H7 (cell line): ENCODE measurements around the gene TPK1. TPM values are rescaled to one million over a fixed set of nuclear protein-coding genes. Genes with fewer than 3 reads are reported as not detected.
"Not testable (repeated sequence)": the region's sequence is repeated elsewhere in the genome, so short reads cannot be mapped to it uniquely, and the experiment has no call there.

Experiments used
- DNase-seq: peaks from one replicate; pipeline ENCODE4 v3.0.0; 2012
- H3K27me3 ChIP-seq: 2 replicates; pipeline ENCODE4 v1.6.0; 2011; ENCODE audit warnings: mild to moderate bottlenecking, low read length; ENCODE audit not compliant: control insufficient read depth, insufficient read depth
- H3K36me3 ChIP-seq: replicated peaks from 2 replicates; pipeline ENCODE4 v1.5.1; 2011; ENCODE audit warnings: low read length; ENCODE audit not compliant: control insufficient read depth, insufficient read depth
- H3K4me3 ChIP-seq: 2 replicates; pipeline ENCODE4 v1.5.1; 2011; ENCODE audit warnings: low read depth, mild to moderate bottlenecking, control low read depth, low read length, moderate library complexity; ENCODE audit not compliant: insufficient read depth
- total RNA-seq: library from RNA; depleted of rRNA; stranded (reverse); fragments of >200 nt; shearing (Covaris generic); gene quantifications from 2 replicates; pipeline ENCODE4 v1.2.3, GENCODE V29; 2014

Gene TPK1
- total RNA-seq, 1 experiment from 2014 or later, result 6.2 TPM

DNA sequence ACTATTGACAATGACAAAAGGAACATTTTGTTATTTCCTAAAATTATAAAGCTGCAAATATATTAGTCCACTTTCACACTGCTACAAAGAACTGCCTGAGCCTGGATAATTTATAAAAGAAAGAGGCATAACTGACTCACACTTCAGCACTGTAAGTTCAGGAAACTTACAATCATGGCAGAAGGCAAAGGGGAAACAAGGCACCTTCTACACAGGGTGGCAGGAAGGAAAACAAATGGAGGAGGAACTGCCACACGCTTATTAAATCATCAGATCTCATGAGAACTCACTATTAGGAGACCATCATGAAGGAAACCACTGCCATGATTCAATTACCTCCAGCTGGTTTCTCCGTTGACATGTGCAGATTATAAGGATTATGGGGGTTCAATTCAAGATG, 203.1 kb downstream of the TPK1 start:
- DNase-seq, result no peak
- Histone ChIP-seq H3K36me3 (no peaks in the 10 kb centered on the region), H3K4me3 (no peak overlapping the region), H3K27me3 (no peaks in the 10 kb centered on the region)

DNA sequence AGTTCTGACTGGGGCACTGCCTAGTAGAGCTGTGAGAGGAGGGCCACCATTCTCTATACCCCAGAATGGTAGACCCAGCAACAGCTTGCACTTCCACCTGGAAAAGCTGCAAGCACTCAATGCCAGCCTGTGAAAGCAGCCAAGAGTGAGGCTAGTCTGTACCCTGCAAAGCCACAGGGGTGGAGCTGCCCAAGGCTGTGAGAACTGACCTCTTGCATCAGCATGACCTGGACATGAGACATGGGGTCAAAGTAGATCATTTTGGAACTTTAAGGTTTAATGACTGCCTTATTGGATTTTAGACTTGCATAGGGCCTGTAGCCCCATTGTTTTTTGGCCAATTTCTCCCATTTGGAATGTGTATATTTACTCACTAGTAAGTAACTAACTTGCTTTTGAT, 206.3 kb downstream of the TPK1 start:
- no peaks in the 10 kb centered on the region for H3K27me3 ChIP-seq
- H3K4me3 ChIP-seq, result no peak overlapping the region
- H3K36me3 ChIP-seq, result no peaks in the 10 kb centered on the region
- no peak for DNase-seq

DNA sequence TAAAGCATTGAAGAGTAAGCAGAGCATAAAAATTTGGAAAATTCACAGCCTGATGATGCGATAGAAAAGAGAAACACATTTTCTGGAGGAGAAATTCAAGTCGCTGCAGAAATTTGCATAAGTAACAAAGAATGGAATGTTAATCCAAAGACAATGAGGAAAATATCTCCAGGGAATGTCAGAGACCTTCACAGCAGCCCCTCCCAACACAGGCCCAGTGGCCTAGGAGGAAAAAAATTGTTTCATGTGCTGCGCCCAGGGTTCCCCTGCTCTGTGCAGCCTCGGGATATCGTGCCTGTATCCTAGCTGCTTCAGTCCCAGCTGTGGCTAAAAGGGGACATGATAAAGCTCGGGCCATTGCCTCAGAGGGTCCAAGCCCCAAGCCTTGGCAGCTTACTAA, 206.8 kb downstream of the TPK1 start:
- no peaks in the 10 kb centered on the region for H3K36me3 ChIP-seq
- no peak for DNase-seq
- H3K4me3 ChIP-seq, result no peak overlapping the region
- H3K27me3 ChIP-seq, result no peaks in the 10 kb centered on the region

DNA sequence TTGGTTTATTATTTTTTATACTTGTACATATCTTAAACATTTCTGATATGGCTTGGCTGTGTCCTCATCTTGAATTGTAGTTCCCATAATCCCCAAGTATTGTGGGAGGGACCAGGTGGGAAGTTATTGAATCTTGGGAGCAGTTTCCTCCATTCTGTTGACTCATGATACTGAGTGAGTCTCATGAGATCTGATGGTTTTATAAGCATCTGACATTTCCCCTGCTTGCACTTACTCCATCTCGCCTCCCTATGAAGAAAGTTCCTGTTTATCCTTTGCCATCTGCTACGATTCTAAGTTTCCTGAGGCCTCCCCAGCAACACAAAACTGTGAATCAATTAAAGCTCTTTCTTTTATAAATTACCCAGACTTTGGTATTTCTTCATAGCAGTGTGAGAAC, 207.7 kb downstream of the TPK1 start:
- Histone ChIP-seq H3K27me3 (no peaks in the 10 kb centered on the region), H3K36me3 (no peaks in the 10 kb centered on the region), H3K4me3 (no peak overlapping the region)
- no peak for DNase-seq

DNA sequence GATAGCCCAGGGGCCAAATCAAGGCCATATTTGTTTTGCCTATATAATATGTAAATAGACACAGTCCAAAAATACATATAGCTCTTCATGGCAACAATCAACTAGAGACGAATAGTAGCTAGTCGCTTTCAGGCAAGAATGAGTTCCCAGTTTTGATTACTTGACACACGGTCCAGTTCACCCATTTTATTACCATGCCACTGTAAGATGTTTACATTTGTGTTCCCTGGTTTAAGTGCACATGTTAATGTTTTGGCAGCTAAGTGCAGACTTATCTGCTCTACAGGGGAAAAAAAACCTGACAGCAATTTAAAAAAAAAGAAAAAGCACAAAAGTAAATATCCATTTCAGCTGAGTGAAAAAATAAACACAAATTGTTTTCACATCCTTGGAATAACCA, 213.1 kb downstream of the TPK1 start:
- Histone ChIP-seq H3K4me3 (no peak overlapping the region), H3K36me3 (no peaks in the 10 kb centered on the region), H3K27me3 (peaks cover 7% of the 10 kb centered on the region)
- no peak for DNase-seq

- no peak for DNase-seq
- Histone ChIP-seq H3K4me3 (no peak overlapping the region), H3K27me3 (no peaks in the 10 kb centered on the region), H3K36me3 (no peaks in the 10 kb centered on the region)
Observed at GRCh38 chr7:144606261-144606660, 229.6 kb downstream of the TPK1 start.

DNA sequence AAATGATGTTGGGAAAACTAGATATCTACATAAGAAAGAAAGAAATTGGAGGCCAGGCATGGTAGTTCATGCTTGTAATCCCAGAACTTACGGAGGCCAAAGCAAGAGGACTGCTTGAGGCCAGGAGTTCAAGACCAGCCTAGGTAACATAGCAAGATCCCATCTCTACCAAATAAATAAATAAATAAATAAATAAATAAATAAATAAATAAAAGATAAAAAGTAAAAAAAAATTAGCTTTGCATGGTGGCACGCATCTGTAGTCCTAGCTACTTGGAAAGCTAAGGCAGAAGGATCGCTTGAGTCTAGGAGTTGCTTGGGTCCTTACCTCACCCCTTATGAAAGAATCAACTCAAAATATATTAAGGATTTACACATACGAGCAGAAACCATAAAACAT, 238.9 kb downstream of the TPK1 start:
- no peaks in the 10 kb centered on the region for H3K36me3 ChIP-seq
- H3K4me3 ChIP-seq, result no peak overlapping the region
- H3K27me3 ChIP-seq, result no peaks in the 10 kb centered on the region
- DNase-seq, result no peak

- DNase-seq, result no peak
- Histone ChIP-seq H3K36me3 (no peaks in the 10 kb centered on the region), H3K4me3 (no peak overlapping the region), H3K27me3 (no peaks in the 10 kb centered on the region)
Observed at GRCh38 chr7:144594580-144594979, 241.3 kb downstream of the TPK1 start.

DNA sequence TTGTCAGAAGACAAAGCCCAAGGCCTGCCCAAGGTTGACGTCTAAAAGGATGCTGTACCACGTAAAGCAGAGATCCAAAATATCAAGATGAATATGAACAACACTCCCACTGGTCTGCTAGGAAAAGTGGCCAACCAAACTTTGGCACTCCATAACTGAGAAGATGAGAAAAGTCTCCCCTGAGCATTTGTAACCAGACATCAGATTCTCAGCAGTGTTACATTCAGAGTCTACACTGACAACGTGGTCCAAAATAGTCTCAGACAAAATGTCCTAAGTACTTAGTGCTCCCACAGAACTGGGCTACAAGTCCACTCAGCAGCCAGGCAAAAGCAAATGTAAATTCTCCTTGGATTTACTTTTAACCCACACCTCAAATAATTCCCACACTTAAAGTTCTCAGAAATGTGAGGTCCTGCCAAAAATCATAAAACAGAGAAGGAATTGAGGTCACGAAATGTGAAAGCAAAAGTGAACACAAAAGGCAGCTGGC, 247.2 kb downstream of the TPK1 start:
- H3K27me3 ChIP-seq, result no peaks in the 10 kb centered on the region
- H3K4me3 ChIP-seq, result no peak overlapping the region
- DNase-seq, result no peak
- H3K36me3 ChIP-seq, result no peaks in the 10 kb centered on the region

DNA sequence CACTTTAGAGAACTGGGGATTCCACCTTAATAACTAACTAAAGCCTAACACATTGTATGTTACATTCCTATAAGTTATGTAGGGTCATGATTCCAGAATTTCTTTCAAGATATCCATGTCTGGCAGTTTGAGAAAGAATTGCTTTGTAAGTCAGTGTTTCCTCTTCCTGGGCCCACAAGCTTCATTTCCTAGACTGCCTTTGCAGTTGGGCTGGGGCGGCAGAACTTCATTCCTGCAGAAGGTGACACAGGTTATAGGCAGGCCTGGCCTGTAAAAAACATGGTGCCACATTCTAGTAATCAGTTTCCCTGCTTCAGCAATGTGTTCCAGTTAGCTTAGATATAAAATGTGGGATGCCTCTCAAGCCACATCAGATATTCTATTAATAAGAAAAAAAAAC, 248.2 kb downstream of the TPK1 start:
- H3K27me3 ChIP-seq, result no peaks in the 10 kb centered on the region
- H3K36me3 ChIP-seq, result no peaks in the 10 kb centered on the region

DNA sequence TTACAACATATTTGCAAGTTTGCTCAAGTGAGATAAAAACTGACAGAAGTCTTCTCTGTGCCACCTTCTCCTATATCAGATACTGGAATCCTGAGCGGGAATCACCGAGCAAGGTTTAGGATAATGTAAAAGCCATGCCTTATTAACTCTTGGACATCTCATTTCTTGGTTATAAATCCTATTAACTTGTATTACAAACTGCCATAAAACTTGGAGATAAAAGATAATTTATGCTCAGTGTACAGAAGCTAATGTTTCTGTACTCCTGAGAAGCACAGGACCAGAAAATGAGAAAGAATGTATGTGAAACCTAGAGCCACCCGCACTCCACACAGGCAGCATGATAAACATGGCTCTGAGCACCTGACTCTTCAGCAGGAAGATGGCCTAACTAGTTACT, 251.1 kb downstream of the TPK1 start:
- no peak for DNase-seq
- Histone ChIP-seq H3K27me3 (no peaks in the 10 kb centered on the region), H3K36me3 (no peaks in the 10 kb centered on the region), H3K4me3 (no peak overlapping the region)

More for the DNA sequence above, 248.2 kb downstream of the TPK1 start:
- H3K4me3 ChIP-seq, result no peak overlapping the region
- no peak for DNase-seq

DNA sequence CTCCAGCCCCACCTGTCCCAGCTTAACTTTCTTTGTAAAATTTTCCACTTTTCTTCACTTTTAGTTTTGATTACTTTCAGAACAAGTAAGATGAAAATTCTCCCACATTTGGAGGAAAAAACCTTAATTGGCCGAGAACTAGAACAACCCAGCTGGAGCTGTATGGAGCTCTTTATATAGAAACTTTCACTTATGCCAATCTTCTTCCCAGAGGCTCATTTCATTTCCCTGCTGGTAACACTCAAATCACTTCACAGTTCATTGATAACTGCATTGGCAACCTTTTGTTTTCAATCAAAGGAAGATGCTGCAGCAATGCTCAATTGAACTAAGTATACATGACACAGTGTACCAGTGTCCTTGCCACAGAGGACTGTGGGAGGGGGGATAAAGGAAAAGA, 256.2 kb downstream of the TPK1 start:
- DNase-seq, result no peak
- no peaks in the 10 kb centered on the region for H3K36me3 ChIP-seq
- H3K27me3 ChIP-seq, result no peaks in the 10 kb centered on the region
- no peak overlapping the region for H3K4me3 ChIP-seq

DNA sequence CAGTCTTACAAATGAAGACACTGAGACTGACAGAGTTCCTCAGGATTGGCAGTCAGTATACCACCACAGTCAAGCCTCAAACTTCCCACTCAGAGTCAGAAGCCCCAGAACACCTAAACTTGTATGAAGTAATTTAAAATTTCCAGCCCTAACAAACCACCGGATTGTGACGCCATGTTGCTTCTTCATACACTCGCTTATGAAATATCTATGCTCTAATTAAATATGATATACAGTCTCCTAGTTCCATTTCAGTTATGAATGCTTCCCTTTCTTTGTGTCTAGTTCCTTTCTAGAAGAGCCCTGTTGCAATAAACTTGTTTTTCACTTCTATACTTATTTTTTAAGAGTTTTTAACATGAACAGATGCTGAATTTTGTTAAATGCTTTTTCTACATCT, 260.4 kb downstream of the TPK1 start:
- no peak overlapping the region for H3K4me3 ChIP-seq
- H3K27me3 ChIP-seq, result no peaks in the 10 kb centered on the region
- no peaks in the 10 kb centered on the region for H3K36me3 ChIP-seq
- DNase-seq, result no peak

DNA sequence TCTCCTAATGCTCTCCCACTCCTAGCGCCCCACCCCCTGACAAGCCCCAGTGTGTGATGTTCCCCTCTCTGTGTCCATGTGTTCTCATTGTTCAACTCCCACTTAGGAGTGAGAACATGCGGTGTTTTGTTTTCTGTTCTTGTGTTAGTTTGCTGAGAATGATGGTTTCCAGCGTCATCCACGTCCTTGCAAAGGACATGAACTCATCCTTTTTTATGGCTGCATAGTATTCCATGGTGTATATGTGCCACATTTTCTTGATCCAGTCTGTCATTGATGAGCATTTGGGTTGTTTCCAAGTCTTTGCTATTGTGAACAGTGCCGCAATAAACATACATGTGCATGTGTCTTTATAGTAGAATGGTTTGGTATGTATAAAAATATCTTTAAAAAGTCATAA, 261.1 kb downstream of the TPK1 start:
- H3K36me3 ChIP-seq, H3K27me3 ChIP-seq, H3K4me3 ChIP-seq, DNase-seq: not testable (repeated sequence)

DNA sequence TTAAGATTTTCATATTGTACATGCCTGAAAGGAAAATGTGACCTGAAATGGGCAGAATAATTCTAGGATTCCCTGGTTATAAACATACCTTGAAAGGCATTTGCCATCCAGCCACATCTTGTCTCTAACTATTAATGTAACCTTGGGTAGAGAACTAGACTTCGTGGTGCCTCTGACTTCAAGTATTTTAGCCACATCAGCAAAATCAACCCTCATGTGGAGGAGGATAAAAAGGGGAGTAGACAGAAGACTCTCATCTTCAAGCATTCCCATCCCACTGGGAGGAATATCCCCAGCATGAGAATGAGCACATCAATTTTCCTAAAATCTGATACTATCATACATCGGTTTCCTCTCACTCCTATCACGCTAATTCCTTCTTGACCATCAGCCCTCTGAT, 267.6 kb downstream of the TPK1 start:
- no peak for DNase-seq
- Histone ChIP-seq H3K36me3 (no peaks in the 10 kb centered on the region), H3K4me3 (no peak overlapping the region), H3K27me3 (no peaks in the 10 kb centered on the region)

DNA sequence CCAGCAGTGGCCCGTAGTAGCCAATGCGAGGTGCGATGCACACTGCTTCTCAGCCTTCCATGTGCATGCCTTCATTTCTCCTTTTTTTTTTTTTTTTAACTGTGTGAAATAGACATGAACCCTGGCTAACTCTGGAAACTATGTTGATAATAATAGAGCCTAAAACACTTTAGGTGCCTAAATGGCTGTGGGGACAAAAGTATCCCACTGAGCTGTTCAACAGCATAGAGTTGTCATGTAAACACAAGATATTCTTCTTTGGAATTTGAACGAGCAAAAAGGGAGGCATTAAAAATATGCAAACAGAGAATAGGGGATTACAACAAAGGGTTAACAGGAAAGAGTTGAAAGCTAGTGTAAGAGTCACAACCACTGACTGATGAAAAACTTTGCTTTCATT, 270.3 kb downstream of the TPK1 start:
- no peaks in the 10 kb centered on the region for H3K27me3 ChIP-seq
- DNase-seq, result no peak
- H3K4me3 ChIP-seq, result no peak overlapping the region
- no peaks in the 10 kb centered on the region for H3K36me3 ChIP-seq
